Lower lobe of right lung (tissue), 2 donors: ENCODE data around the gene SLC51A. TPM values are rescaled to one million over a fixed set of nuclear protein-coding genes. Genes with fewer than 3 reads are reported as not detected.

ENCODE experiments used
- ATAC-seq, 2 donors: fragments of 200-7000 bp; cut with Tn5 transposase; one replicate each; pipeline ENCODE4 v1.9.1; 2020 to 2022; ENCODE audit warnings: mild to moderate bottlenecking in 2 of 2, moderate library complexity in 2 of 2
- DNase-seq: peaks from one replicate; pipeline ENCODE4 v3.0.0-alpha.2; 2020
- H3K27ac ChIP-seq: fragments of 200-600 bp; one replicate; pipeline ENCODE4 v1.8.0; 2022
- H3K27me3 ChIP-seq: fragments of 200-600 bp; one replicate; pipeline ENCODE4 v1.8.0; 2022; ENCODE audit warnings: low read depth
- H3K36me3 ChIP-seq: fragments of 200-600 bp; one replicate; pipeline ENCODE4 v1.8.0; 2022; ENCODE audit warnings: mild to moderate bottlenecking
- H3K4me1 ChIP-seq: fragments of 200-600 bp; one replicate; pipeline ENCODE4 v1.8.0; 2022
- H3K4me3 ChIP-seq: fragments of 200-600 bp; one replicate; pipeline ENCODE4 v1.8.0; 2022; ENCODE audit warnings: mild to moderate bottlenecking
- H3K9me3 ChIP-seq: fragments of 200-600 bp; one replicate; pipeline ENCODE4 v1.8.0; 2022
- intact Hi-C: fragments of 100-400 bp; cut with DNase I; formaldehyde crosslinking; loops from one replicate; pipeline ENCODE4 v1.11.0; 2022
- total RNA-seq: library from RNA; stranded (reverse); fragmentation: NEBNext Ultra II Directional; extraction: Animal tissue kit (Norgen Biotek cat#: 25700); gene quantifications from one replicate; pipeline ENCODE4 v1.2.1, GENCODE V29; 2021
- TF ChIP-seq, protein P1 (sequence below): fragments of 200-600 bp; IDR thresholded peaks from one replicate; pipeline ENCODE4 v1.8.0; 2022; ENCODE audit warnings: antibody characterized with exemption, mild to moderate bottlenecking
- donor health status: DM: no; HTN: yes; CAD: no; lungs with severe emphysema.

The SLC51A gene
- total RNA-seq, 1 donor from 2014 or later, result 1.3 TPM

GRCh38 chr3:196193736-196194541 lies 22.4 kb upstream of the SLC51A start:
- intact Hi-C loops, result no loop called here
- peak; percentile 68 for ATAC-seq
- TF ChIP-seq, protein P1, sequence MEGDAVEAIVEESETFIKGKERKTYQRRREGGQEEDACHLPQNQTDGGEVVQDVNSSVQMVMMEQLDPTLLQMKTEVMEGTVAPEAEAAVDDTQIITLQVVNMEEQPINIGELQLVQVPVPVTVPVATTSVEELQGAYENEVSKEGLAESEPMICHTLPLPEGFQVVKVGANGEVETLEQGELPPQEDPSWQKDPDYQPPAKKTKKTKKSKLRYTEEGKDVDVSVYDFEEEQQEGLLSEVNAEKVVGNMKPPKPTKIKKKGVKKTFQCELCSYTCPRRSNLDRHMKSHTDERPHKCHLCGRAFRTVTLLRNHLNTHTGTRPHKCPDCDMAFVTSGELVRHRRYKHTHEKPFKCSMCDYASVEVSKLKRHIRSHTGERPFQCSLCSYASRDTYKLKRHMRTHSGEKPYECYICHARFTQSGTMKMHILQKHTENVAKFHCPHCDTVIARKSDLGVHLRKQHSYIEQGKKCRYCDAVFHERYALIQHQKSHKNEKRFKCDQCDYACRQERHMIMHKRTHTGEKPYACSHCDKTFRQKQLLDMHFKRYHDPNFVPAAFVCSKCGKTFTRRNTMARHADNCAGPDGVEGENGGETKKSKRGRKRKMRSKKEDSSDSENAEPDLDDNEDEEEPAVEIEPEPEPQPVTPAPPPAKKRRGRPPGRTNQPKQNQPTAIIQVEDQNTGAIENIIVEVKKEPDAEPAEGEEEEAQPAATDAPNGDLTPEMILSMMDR, result no peak
- H3K4me1 ChIP-seq, result peaks cover 27% of the 10 kb centered on the region
- H3K27ac ChIP-seq, result peak overlapping the region; percentile 83
- H3K4me3 ChIP-seq, result no peak overlapping the region
- H3K36me3 ChIP-seq, result no peaks in the 10 kb centered on the region
- peak; percentile 82 for DNase-seq
- H3K27me3 ChIP-seq, result no peaks in the 10 kb centered on the region
- no peaks in the 10 kb centered on the region for H3K9me3 ChIP-seq

GRCh38 chr3:196194542-196194915 lies 21.8 kb upstream of the SLC51A start:
- H3K27ac ChIP-seq, result peak overlapping the region; percentile 83
- intact Hi-C loops, result no loop called here
- DNase-seq, result no peak

GRCh38 chr3:196195664-196196265 lies 20.6 kb upstream of the SLC51A start:
- intact Hi-C loops, result no loop called here
- DNase-seq (no peak), ATAC-seq (no peak)
- Histone ChIP-seq H3K4me1 (peaks cover 27% of the 10 kb centered on the region), H3K4me3 (no peak overlapping the region), H3K27me3 (no peaks in the 10 kb centered on the region), H3K36me3 (no peaks in the 10 kb centered on the region), H3K27ac (no peak overlapping the region), H3K9me3 (no peaks in the 10 kb centered on the region)
- TF ChIP-seq, protein P1, result no peak

More at GRCh38 chr3:196194542-196194915, 21.8 kb upstream of the SLC51A start:
- TF ChIP-seq, protein P1, result no peak
- Histone ChIP-seq H3K9me3 (no peaks in the 10 kb centered on the region), H3K4me3 (no peak overlapping the region), H3K36me3 (no peaks in the 10 kb centered on the region), H3K4me1 (peaks cover 27% of the 10 kb centered on the region), H3K27me3 (no peaks in the 10 kb centered on the region)
- ATAC-seq, result no peak

- peak; percentile 47 for DNase-seq
- Histone ChIP-seq H3K9me3 (no peaks in the 10 kb centered on the region), H3K36me3 (no peaks in the 10 kb centered on the region), H3K27ac (no peak overlapping the region), H3K27me3 (no peaks in the 10 kb centered on the region), H3K4me3 (no peak overlapping the region), H3K4me1 (peaks cover 24% of the 10 kb centered on the region)
- TF ChIP-seq, protein P1, result no peak
- ATAC-seq, result no peak
- intact Hi-C loops, result no loop called here
Measured at GRCh38 chr3:196197524-196197923, 18.8 kb upstream of the SLC51A start.

GRCh38 chr3:196198081-196198675 lies 18.2 kb upstream of the SLC51A start:
- H3K9me3 ChIP-seq, result no peaks in the 10 kb centered on the region
- intact Hi-C loops, result no loop called here
- ATAC-seq (no peak), DNase-seq (no peak)
- no peak overlapping the region for H3K4me3 ChIP-seq
- no peaks in the 10 kb centered on the region for H3K27me3 ChIP-seq
- H3K4me1 ChIP-seq, result peaks cover 18% of the 10 kb centered on the region
- TF ChIP-seq, protein P1, result no peak
- no peak overlapping the region for H3K27ac ChIP-seq
- H3K36me3 ChIP-seq, result no peaks in the 10 kb centered on the region
